Upper lobe of right lung (tissue), 1 donor: Measurements from ENCODE around the gene RASSF1. TPM values are rescaled to one million over a fixed set of nuclear protein-coding genes. Genes with fewer than 3 reads are reported as not detected.

ENCODE experiments used
- ATAC-seq: fragments of 200-7000 bp; cut with Tn5 transposase; one replicate; pipeline ENCODE4 v1.9.1; 2020; ENCODE audit warnings: mild to moderate bottlenecking, moderate library complexity
- DNase-seq: peaks from one replicate; pipeline ENCODE4 v3.0.0-alpha.2; 2020
- H3K27ac ChIP-seq: fragments of 200-600 bp; one replicate; pipeline ENCODE4 v1.8.0; 2022
- H3K27me3 ChIP-seq: fragments of 200-600 bp; one replicate; pipeline ENCODE4 v1.8.0; 2022; ENCODE audit warnings: mild to moderate bottlenecking
- H3K36me3 ChIP-seq: fragments of 200-600 bp; one replicate; pipeline ENCODE4 v1.8.0; 2022
- H3K4me1 ChIP-seq: fragments of 200-600 bp; one replicate; pipeline ENCODE4 v1.8.0; 2022
- H3K4me3 ChIP-seq: fragments of 200-600 bp; one replicate; pipeline ENCODE4 v1.8.0; 2022; ENCODE audit warnings: mild to moderate bottlenecking
- H3K9me3 ChIP-seq: fragments of 200-600 bp; one replicate; pipeline ENCODE4 v1.8.0; 2022
- intact Hi-C: fragments of 100-400 bp; cut with DNase I; formaldehyde crosslinking; loops from one replicate; pipeline ENCODE4 v1.11.0; 2022
- total RNA-seq: library from RNA; stranded (reverse); fragmentation: NEBNext Ultra II Directional; extraction: Animal tissue kit (Norgen Biotek cat#: 25700); gene quantifications from one replicate; pipeline ENCODE4 v1.2.1, GENCODE V29; 2021
- TF ChIP-seq, protein P1 (sequence below): fragments of 200-600 bp; IDR thresholded peaks from one replicate; pipeline ENCODE4 v1.8.0; 2022; ENCODE audit warnings: antibody characterized with exemption
- donor health status: DM: no; HTN: yes; CAD: no; lungs with severe emphysema.

Gene RASSF1
- total RNA-seq, 1 donor from 2014 or later = 39.1 TPM

DNA sequence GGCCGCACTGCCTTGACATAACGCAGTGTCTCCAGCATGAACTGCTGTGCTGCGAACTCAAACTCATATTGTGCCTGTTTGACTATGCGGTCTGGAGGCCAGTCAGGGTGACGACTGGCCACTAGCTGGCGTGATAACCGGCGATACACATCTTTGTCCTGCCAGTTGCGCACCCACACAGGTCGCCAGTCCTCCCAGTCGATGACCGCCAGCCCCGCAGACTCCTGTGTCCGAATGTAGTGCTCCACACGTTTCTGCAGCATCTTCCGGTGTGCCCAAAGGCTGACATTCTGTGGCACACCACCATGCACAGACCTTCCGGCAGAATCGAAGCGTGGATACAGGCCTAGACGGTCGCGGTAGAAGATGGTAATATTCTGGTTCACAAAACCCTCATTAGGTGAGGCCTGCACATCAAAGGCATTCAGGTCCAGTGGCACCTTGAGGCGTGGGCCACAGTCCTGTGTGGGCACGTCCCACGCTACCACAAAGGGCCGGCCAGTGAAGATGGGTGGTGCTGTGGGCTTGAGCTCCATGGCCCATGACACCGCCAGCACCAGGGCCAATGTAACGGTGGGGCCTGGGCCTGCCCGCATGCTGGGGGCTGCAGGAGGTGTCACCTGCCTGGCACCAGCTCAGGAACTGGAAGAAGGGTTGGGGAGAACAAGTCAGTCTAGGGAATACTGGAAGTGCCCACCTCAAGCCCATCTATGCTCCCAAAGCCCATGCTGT, 20.6 kb downstream of the RASSF1 start:
- H3K27me3 ChIP-seq = no peaks in the 10 kb centered on the region
- DNase-seq = no peak
- peak overlapping the region; percentile 66 for H3K4me3 ChIP-seq
- ATAC-seq = no peak
- intact Hi-C loops = no loop called here
- H3K27ac ChIP-seq = peak overlapping the region; percentile 98
- peaks cover 33% of the 10 kb centered on the region for H3K36me3 ChIP-seq
- H3K4me1 ChIP-seq = peaks cover 76% of the 10 kb centered on the region
- TF ChIP-seq, protein P1, sequence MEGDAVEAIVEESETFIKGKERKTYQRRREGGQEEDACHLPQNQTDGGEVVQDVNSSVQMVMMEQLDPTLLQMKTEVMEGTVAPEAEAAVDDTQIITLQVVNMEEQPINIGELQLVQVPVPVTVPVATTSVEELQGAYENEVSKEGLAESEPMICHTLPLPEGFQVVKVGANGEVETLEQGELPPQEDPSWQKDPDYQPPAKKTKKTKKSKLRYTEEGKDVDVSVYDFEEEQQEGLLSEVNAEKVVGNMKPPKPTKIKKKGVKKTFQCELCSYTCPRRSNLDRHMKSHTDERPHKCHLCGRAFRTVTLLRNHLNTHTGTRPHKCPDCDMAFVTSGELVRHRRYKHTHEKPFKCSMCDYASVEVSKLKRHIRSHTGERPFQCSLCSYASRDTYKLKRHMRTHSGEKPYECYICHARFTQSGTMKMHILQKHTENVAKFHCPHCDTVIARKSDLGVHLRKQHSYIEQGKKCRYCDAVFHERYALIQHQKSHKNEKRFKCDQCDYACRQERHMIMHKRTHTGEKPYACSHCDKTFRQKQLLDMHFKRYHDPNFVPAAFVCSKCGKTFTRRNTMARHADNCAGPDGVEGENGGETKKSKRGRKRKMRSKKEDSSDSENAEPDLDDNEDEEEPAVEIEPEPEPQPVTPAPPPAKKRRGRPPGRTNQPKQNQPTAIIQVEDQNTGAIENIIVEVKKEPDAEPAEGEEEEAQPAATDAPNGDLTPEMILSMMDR = no peak
- H3K9me3 ChIP-seq = no peaks in the 10 kb centered on the region

GRCh38 chr3:50319181-50319893, 21.3 kb downstream of the RASSF1 start:
- DNase-seq (no peak), ATAC-seq (no peak)
- peak overlapping the region; percentile 98 for H3K27ac ChIP-seq
- TF ChIP-seq, protein P1 = no peak
- H3K4me1 ChIP-seq = peaks cover 70% of the 10 kb centered on the region
- peaks cover 33% of the 10 kb centered on the region for H3K36me3 ChIP-seq
- no peaks in the 10 kb centered on the region for H3K9me3 ChIP-seq
- peak overlapping the region; percentile 66 for H3K4me3 ChIP-seq
- H3K27me3 ChIP-seq = no peaks in the 10 kb centered on the region
- intact Hi-C loops = no loop called here

- H3K36me3 ChIP-seq = peaks cover 33% of the 10 kb centered on the region
- H3K4me1 ChIP-seq = peaks cover 64% of the 10 kb centered on the region
- no peak for ATAC-seq
- no peaks in the 10 kb centered on the region for H3K27me3 ChIP-seq
- peak overlapping the region; percentile 66 for H3K4me3 ChIP-seq
- DNase-seq = no peak
- intact Hi-C loops = no loop called here
- TF ChIP-seq, protein P1 = no peak
- H3K9me3 ChIP-seq = no peaks in the 10 kb centered on the region
- H3K27ac ChIP-seq = peak overlapping the region; percentile 98
Measured at GRCh38 chr3:50318615-50319014, 22.0 kb downstream of the RASSF1 start.

GRCh38 chr3:50318163-50318562, 22.5 kb downstream of the RASSF1 start:
- Histone ChIP-seq H3K27ac (peak overlapping the region; percentile 79), H3K9me3 (no peaks in the 10 kb centered on the region), H3K27me3 (no peaks in the 10 kb centered on the region), H3K36me3 (peaks cover 33% of the 10 kb centered on the region), H3K4me3 (peak overlapping the region; percentile 66), H3K4me1 (peaks cover 62% of the 10 kb centered on the region)
- intact Hi-C loops = no loop called here
- TF ChIP-seq, protein P1 = no peak
- no peak for DNase-seq
- no peak for ATAC-seq

- H3K27ac ChIP-seq = peak overlapping the region; percentile 79
Measured at GRCh38 chr3:50317300-50317699, 23.3 kb downstream of the RASSF1 start.

More at GRCh38 chr3:50317300-50317699, 23.3 kb downstream of the RASSF1 start:
- Histone ChIP-seq H3K4me3 (peak overlapping the region; percentile 66), H3K9me3 (no peaks in the 10 kb centered on the region), H3K4me1 (peaks cover 54% of the 10 kb centered on the region), H3K36me3 (peaks cover 33% of the 10 kb centered on the region), H3K27me3 (no peaks in the 10 kb centered on the region)
- peak; percentile 73 for DNase-seq
- intact Hi-C loops = no loop called here
- TF ChIP-seq, protein P1 = no peak
- no peak for ATAC-seq
